Measurements from ENCODE around the gene RNU1-3.
"Not testable (repeated sequence)": the region's sequence is repeated elsewhere in the genome, so short reads cannot be mapped to it uniquely, and the experiment has no call there.

RNU1-3 gene

DNA sequence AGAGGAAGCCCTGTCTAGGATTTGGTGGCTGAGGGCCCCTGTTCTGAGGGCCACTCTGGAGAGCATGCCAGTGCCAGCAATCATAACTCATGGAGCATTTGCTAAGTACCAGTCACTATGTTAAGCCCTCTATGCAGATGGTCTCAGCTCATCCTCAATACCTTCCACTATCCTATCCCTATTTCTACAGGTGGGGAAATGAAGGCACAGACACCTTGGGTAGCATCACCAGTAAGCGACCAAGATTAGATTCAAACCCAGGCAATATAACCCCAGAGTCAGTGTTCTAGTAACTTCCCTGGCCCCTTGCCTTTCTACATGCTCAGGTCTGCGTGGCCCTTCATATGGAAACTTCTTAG lies 45.5 kb downstream of the RNU1-3 start:
- no peak for DNase-seq (ENCODE audit: low read depth, low spot score)

- DNase-seq (ENCODE audit: low read depth, low spot score) = not testable (repeated sequence)
These were observed 46.8 kb downstream of the RNU1-3 start for GRCh38 chr1:16619803-16620501.

DNA sequence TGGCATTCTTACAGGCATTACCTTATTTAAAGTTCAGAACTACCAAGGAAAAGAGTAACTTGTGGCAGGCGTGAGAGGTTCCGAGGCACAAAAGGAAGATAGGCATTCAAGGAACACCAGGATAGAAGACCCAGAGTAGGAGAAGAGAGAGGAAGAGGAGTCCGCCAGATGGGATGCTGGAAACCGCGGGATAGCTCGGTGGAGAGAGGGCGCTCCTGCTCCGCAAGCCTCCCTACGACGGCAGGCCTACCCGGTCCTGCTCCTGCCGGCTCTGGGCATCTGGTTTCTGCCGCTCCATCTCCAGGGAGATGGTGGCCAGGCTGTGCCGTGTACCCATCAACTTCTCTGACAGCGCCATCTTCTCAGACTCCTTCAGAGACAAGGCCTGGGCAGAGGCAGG lies 48.0 kb downstream of the RNU1-3 start:
- no peak for DNase-seq (ENCODE audit: low read depth, low spot score)

GRCh38 chr1:16617778-16618580 lies 48.8 kb downstream of the RNU1-3 start:
- no peak for DNase-seq (ENCODE audit: low read depth, low spot score)

- DNase-seq (ENCODE audit: low read depth, low spot score) = no peak
These were observed 49.6 kb downstream of the RNU1-3 start for GRCh38 chr1:16617114-16617631.

Data from brain pericyte (primary cell).